Ectodermal cell (in vitro differentiated cells): ENCODE data around the gene CRLF1.

Source experiments
- H3K27ac ChIP-seq: 2 replicates; pipeline ENCODE4 v1.7.0; 2013; ENCODE audit warnings: mild to moderate bottlenecking, low read depth, low read length; ENCODE audit not compliant: insufficient read depth, poor library complexity, severe bottlenecking
- H3K27me3 ChIP-seq: 2 replicates; pipeline ENCODE4 v1.7.0; 2013; ENCODE audit warnings: mild to moderate bottlenecking, low read length; ENCODE audit not compliant: insufficient read depth, control insufficient read depth, poor library complexity, severe bottlenecking
- H3K36me3 ChIP-seq: one replicate; pipeline ENCODE4 v1.7.0; 2013; ENCODE audit warnings: low read length; ENCODE audit not compliant: control insufficient read depth, insufficient read depth
- H3K4me1 ChIP-seq: one replicate; pipeline ENCODE4 v1.7.0; 2013; ENCODE audit warnings: low read length; ENCODE audit not compliant: control insufficient read depth, insufficient read depth
- H3K4me3 ChIP-seq: 2 replicates; pipeline ENCODE4 v1.7.0; 2013; ENCODE audit warnings: low read depth, low read length, control low read depth; ENCODE audit not compliant: insufficient read depth
- H3K9me3 ChIP-seq: 2 replicates; pipeline ENCODE4 v1.7.0; 2013; ENCODE audit warnings: mild to moderate bottlenecking, low read length, moderate library complexity; ENCODE audit not compliant: control insufficient read depth
- WGBS, 2 experiments: methylation state at CpG; one replicate each; pipeline ENCODE4 v1.1.7; 2013; ENCODE audit warnings: missing lambda C conversion rate in 2 of 2; 5-methylcytosine and 5-hydroxymethylcytosine counted together

Gene CRLF1

GRCh38 chr19:18648973-18649315, 42.3 kb upstream of the CRLF1 start:
- Histone ChIP-seq H3K27ac (peak overlapping the region; percentile 71), H3K4me1 (peaks cover 28% of the 10 kb centered on the region), H3K27me3 (peaks cover 8% of the 10 kb centered on the region), H3K9me3 (no peaks in the 10 kb centered on the region), H3K36me3 (no peaks in the 10 kb centered on the region), H3K4me3 (no peak overlapping the region)
- WGBS, 2 experiments = 78 to 81% methylated on average over 13 of the region's 13 CpGs

DNA sequence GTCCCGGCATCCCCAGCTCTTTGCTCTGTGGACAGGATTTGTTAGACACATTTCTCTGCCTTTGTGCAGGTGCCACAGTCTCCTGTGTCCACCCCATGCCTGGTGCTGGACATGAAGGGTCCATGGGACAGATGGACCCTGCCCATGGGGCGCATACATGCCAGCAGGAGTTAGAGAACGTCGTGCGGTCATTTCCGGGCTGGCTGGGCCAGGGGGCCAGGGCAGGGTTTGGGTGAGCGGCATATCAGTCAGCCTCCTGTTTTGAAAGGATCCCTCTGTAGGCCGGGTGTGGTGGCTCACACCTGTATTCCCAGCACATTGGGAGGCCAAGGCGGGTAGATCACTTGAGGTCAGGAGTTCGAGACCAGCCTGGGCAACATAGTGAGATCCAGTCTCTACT, 41.2 kb upstream of the CRLF1 start:
- Histone ChIP-seq H3K27me3 (peaks cover 8% of the 10 kb centered on the region), H3K27ac (no peak overlapping the region), H3K4me3 (no peak overlapping the region), H3K36me3 (no peaks in the 10 kb centered on the region), H3K9me3 (no peaks in the 10 kb centered on the region), H3K4me1 (peaks cover 28% of the 10 kb centered on the region)
- 93 to 95% methylated on average over 10 of the region's 10 CpGs for WGBS, 2 experiments

GRCh38 chr19:18647371-18647767, 40.8 kb upstream of the CRLF1 start:
- peaks cover 8% of the 10 kb centered on the region for H3K27me3 ChIP-seq
- H3K4me1 ChIP-seq = peaks cover 28% of the 10 kb centered on the region
- H3K27ac ChIP-seq = no peak overlapping the region
- H3K9me3 ChIP-seq = no peaks in the 10 kb centered on the region
- WGBS, 2 experiments = 92 to 97% methylated on average over 1 of the region's 1 CpG
- H3K36me3 ChIP-seq = no peaks in the 10 kb centered on the region
- H3K4me3 ChIP-seq = no peak overlapping the region

GRCh38 chr19:18646535-18647370, 40.2 kb upstream of the CRLF1 start:
- Histone ChIP-seq H3K9me3 (no peaks in the 10 kb centered on the region), H3K27ac (no peak overlapping the region), H3K4me1 (peaks cover 28% of the 10 kb centered on the region), H3K4me3 (no peak overlapping the region), H3K27me3 (peaks cover 8% of the 10 kb centered on the region), H3K36me3 (no peaks in the 10 kb centered on the region)
- WGBS, 2 experiments = 85 to 86% methylated on average over 34 of the region's 34 CpGs

DNA sequence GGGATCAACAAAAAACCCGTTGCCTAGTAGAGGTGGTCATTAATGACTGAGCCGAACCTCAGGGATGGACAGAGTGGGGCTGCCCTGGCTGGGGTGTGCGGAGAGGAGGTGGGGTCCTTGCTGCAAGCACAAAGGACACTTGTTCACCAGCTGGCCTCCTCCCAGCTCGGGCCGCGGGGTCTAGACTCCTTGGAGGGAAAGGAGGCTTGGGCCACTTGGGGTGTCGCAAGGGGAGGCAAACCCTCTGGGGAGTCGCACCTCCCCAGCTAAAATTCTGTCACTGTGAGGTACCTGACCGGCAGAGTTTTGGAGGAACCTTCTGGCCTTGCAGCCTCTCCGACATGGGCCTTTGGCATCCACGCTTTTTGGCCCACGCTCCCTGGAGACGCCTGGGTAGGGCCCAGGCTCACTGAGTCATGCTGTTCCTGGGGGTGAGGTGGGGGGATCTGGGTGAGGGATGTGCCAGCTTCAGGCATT, 38.5 kb upstream of the CRLF1 start:
- Histone ChIP-seq H3K4me1 (peaks cover 18% of the 10 kb centered on the region), H3K4me3 (no peak overlapping the region), H3K27me3 (no peaks in the 10 kb centered on the region), H3K9me3 (no peaks in the 10 kb centered on the region), H3K36me3 (no peaks in the 10 kb centered on the region), H3K27ac (no peak overlapping the region)
- 87% methylated on average over 13 of the region's 13 CpGs for WGBS, 2 experiments

GRCh38 chr19:18644196-18645034, 37.8 kb upstream of the CRLF1 start:
- no peaks in the 10 kb centered on the region for H3K9me3 ChIP-seq
- H3K4me3 ChIP-seq = no peak overlapping the region
- H3K36me3 ChIP-seq = no peaks in the 10 kb centered on the region
- no peaks in the 10 kb centered on the region for H3K27me3 ChIP-seq
- no peak overlapping the region for H3K27ac ChIP-seq
- 73 to 76% methylated on average over 15 of the region's 15 CpGs for WGBS, 2 experiments
- H3K4me1 ChIP-seq = peaks cover 13% of the 10 kb centered on the region

- H3K27ac ChIP-seq = no peak overlapping the region
- H3K4me1 ChIP-seq = peaks cover 12% of the 10 kb centered on the region
- 94% methylated on average over 8 of the region's 8 CpGs for WGBS, 2 experiments
- no peaks in the 10 kb centered on the region for H3K36me3 ChIP-seq
- no peak overlapping the region for H3K4me3 ChIP-seq
- H3K9me3 ChIP-seq = no peaks in the 10 kb centered on the region
- H3K27me3 ChIP-seq = peaks cover 9% of the 10 kb centered on the region
These were observed 33.2 kb upstream of the CRLF1 start for GRCh38 chr19:18639706-18640243.

GRCh38 chr19:18637673-18638630, 31.4 kb upstream of the CRLF1 start:
- H3K27ac ChIP-seq = no peak overlapping the region
- WGBS, 2 experiments = 68 to 78% methylated on average over 3 of the region's 3 CpGs
- peak overlapping the region; percentile 63 for H3K4me3 ChIP-seq
- peaks cover 15% of the 10 kb centered on the region for H3K27me3 ChIP-seq
- no peaks in the 10 kb centered on the region for H3K9me3 ChIP-seq
- H3K4me1 ChIP-seq = peaks cover 12% of the 10 kb centered on the region
- H3K36me3 ChIP-seq = no peaks in the 10 kb centered on the region

GRCh38 chr19:18636969-18637629, 30.5 kb upstream of the CRLF1 start, which contains the start of gene KLHL26:
KLHL26 (plus strand) TSS chr19:18637028; CDS start chr19:18637055, 27 bp downstream.
- H3K36me3 ChIP-seq = no peaks in the 10 kb centered on the region

More at GRCh38 chr19:18636969-18637629, 30.5 kb upstream of the CRLF1 start, which contains the start of gene KLHL26:
- 4 to 5% methylated on average over 47 of the region's 47 CpGs for WGBS, 2 experiments
- H3K27ac ChIP-seq = no peak within 1 kb of the TSS
- peaks cover 15% of the 10 kb centered on the region for H3K27me3 ChIP-seq
- H3K4me1 ChIP-seq = peaks cover 12% of the 10 kb centered on the region
- H3K4me3 ChIP-seq = peak within 1 kb of the TSS; percentile 63
- no peaks in the 10 kb centered on the region for H3K9me3 ChIP-seq
